HG03439 (cell line): ENCODE measurements around the gene VAV2.

Experiments used
- ATAC-seq: cut with Tn5 transposase; IDR thresholded peaks from one replicate; pipeline ENCODE4 v1.9.1; 2021; ENCODE audit warnings: mild to moderate bottlenecking, moderate library complexity; ENCODE audit not compliant: unreplicated experiment

The VAV2 gene

DNA sequence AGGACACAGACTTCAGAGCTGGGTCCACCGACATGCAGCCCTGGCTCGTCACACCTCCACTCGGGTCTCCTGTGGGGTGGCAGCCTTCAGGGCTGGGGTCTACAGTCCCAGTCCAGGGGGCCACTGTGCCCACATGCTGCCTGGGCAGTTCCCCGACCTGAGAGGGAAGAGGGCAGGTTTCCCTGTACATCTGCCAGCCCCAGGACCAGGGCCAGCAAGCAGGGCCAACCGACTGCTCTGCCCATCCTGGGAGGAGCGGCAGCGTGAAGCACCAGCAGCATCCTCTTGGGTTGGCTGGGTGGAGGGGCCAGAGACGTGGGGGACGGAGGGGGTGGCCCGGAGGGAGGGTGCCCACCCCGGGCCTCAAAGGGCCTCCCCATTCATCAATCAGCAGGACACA, 133.4 kb downstream of the VAV2 start:
- no peak for ATAC-seq

DNA sequence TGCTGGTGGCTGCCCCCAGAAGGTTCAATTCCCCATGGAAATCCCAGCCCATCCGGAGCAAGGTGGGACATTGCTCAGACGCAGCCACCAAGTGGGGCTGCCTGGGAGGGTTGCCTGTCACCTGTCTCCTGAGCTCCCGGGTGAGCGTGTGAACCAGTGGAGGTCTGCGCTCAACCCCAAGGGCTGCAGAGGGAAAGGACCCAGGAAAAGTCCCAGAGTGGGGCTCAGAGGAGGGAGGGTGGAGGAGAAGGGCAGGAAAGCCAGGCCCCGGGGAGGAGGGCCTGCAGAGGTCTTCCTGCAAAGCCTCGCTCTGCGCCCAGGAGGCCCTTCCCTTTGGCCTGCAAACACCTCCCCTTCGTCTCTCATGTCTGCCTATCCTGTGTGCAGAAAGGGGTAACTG, 134.5 kb downstream of the VAV2 start:
- ATAC-seq = no peak

DNA sequence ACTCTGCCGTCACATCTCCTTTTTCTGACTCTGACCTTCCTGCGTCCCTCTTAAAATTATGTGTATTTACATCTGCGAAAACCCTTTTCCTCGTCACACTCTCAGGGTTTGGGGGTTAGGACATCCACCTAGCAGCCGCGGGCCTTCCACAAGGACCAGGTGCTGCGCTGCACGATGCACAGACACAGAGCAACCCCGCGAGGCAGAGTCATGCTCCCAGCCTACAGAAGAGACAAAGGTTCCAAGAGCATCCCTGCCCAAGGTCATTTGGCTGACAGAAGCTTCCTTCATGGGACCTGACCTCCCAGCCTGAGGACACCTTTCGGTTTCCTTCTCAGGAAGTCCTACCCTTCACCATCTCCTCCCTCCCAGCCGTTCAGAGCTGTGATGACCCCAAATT, 135.3 kb downstream of the VAV2 start:
- no peak for ATAC-seq

DNA sequence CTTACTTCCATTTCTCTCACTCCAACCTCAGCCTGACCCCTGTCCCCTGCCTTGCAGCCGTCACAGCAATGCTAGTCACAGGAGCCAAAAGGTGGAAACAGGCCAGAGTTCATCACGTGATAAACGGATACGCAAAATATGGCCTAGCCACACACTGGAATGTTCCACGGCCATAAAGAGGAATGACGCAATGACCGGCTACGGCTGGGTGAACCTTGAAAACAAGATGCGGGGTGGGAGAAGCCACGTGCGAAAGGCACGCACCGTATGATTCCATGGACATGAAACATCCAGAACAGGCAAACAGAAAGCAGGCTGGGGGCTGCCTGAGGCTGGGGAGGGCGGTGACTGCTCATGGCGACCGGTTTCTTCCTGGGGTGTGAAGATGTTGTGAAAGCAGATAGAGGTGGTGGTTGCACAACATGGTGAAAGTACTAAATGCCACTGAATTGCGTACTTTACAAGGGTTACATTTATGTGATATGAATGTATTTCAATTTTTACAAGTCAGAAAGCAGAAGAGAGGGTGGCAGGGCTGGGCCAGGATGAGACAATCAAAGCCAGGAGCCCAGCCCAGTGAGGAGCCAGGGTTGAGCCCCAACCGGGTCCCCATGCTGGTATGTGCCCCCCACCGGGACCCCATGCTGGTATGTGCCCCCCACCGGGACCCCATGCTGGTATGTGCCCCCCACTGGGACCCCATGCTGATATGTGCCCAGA, 136.2 kb downstream of the VAV2 start:
- no peak for ATAC-seq

GRCh38 chr9:133855371-133855770, 136.8 kb downstream of the VAV2 start:
- ATAC-seq = no peak

- no peak for ATAC-seq
These were observed 137.4 kb downstream of the VAV2 start for GRCh38 chr9:133854765-133855164.

- ATAC-seq = no peak
These were observed 138.1 kb downstream of the VAV2 start for GRCh38 chr9:133854048-133854447.

DNA sequence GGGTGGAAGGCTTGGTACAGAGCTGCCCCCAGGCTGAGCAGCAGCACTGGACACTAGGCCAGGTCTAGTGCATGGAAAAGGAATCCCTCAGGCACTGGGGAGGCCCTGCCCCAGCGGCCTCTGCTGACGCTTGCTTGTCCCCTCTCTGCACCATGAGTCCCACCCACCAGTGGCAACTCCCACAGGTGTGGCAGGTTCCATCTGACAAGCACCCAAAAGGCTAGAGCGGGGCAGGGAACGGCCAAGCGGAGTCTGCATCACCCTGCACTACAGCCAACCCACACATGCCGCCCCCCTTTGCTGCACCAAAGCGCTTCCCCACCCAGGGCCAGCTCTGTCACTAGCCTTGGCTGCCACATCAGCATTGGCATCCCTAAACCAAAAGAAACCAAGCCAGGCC, 138.8 kb downstream of the VAV2 start:
- ATAC-seq = no peak

DNA sequence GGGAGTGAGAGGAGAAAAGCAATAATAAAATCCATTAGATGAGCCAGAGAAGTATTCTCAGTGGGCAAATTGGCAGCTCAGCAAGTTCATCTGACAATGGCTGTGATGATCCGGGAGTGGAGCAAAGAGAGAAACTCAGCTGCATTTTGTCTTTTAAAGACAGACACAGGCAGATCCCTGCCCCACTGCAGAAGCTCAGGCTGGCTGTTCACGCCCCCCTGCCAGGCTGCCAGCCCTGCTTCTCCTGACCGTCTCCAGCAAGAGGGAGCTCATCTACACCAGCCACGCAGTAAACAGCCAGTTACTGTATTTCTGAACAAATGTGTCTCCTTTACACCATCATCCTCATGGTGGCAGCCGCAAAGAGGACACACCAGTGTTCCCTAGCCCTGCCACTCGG, 139.7 kb downstream of the VAV2 start:
- ATAC-seq = no peak

DNA sequence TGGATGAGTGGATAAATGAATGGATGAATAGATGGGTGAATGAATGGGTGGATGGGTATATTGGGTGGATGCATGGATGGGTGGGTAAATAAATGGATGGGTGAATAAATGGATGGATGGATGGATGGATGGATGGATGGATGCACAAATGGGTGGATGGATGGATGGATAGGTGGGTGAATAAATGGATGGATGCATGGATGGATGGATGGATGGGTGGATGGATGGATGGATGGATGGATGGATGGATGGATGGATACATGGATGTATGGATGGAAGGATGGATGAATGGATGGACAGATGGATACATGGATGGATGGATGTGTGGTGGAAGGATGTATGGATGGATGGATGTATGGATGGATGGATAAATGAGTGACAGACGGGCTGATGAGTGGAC, 140.4 kb downstream of the VAV2 start:
- ATAC-seq = no peak

DNA sequence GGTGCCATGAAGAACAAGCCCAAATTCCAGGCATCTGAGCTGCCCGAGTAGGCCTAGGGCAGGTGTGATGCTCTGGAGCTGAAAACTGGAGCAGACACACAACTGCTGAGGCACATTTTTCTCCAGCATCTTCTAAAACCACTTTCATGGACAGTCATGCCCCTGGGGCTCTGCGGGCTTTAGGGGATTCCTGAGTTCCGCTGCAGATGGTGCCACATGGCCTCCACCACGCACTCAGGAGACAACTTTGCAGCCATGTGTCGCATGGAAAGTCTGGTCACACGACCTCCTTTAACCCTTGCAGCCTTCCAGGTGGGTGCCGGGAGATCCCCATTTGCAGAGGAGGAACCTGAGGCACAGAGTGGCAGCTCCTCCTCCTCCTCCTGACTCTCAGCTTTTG, 141.2 kb downstream of the VAV2 start:
- ATAC-seq = no peak

- no peak for ATAC-seq
These were observed 142.0 kb downstream of the VAV2 start for GRCh38 chr9:133850161-133850560.

DNA sequence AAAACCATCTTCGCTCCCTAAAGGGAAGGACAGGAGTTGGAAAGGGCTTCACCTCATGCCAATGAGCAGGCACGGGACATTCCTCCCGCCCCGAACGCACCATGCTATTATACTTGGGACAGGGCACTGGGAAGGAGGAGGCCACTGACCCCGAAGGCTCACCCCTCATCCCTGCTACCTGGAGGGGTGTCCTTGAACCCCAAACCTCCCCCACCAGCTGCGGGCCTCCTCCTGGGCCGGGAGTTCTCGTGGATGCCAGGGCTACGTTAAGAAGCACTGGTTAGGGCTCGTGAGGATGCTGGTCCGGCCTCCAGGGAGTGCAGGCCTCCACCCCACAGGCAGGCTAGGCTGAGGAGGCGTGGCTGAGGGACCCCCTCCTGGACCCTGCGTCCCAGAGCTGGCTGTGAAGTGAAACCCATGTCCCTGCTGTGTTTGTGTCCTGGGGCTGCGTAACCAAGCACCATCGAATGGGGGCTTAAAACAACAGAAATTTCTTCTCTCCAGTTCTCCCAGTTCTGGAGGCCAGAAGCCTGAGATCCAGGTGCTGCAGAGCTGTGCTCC, 142.9 kb downstream of the VAV2 start:
- ATAC-seq = no peak

GRCh38 chr9:133848471-133849109, 143.5 kb downstream of the VAV2 start:
- no peak for ATAC-seq

DNA sequence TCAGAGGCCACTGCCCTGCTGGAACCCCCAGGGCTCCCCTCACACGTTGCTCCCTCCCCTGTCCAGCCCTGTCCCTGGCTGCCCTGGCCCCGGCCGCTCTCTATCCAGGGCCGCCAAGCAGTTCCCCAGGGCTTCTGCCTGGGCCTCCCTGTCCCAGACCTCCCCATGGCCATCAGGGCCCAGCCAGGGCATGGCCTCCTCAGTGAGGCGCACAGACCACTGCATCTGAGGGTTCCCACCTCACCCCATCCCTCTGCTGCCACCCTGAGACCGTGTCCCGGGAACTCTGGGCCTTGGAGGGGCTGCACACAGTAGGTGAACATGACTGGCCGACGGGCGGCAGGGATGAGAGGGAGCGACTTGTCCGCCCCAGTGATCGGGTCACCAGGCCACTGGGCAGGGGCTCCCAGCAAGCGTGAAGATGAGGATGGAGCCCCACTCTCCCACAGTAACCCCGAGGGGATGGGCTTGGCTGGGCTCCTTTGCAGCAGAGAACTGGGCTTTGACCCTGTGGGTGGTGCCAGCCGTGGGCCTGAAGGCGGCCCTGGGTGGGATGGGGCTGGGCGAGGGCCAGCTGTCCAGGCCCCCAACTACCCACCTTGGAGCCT, 145.5 kb downstream of the VAV2 start:
- no peak for ATAC-seq

DNA sequence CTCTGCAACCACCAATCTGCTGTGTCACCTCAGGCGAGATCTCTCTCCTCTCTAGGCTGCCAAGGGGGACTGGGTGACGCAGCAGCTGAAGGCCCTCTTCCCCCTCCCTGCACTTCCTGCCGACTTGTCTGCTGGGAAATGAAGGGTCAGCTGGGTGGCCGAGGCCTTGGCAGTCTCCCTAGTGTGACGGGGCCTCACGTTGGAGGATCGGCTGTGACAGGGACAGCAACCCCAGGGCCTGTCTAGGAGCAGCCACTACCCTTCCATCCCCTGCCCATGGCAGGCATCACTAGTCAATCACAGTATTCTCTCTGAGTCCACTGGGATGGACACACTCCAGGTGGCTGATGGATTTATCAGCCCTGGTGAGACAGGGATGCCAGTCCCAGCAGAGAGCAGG, 146.7 kb downstream of the VAV2 start:
- ATAC-seq = no peak

- no peak for ATAC-seq
These were observed 147.2 kb downstream of the VAV2 start for GRCh38 chr9:133844881-133845410.

DNA sequence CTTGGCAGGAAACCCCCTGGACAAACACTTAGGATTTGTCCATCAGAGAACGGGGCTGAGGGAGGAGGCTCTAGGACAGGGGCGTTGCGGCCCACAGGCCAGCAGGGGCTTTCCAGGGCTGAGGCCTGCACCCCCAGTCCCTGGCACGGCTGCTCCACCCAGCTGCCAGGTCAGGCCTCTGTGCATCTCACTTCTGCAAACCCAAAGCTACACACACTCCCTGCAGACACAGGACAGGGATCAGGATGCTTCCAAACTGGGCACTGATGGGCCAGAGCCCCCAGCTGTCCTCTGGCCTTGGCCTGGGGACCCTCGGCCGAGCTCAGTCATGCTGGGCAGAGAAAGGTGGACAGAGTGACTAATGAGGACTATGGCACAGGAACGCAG, 147.7 kb downstream of the VAV2 start:
- no peak for ATAC-seq

- ATAC-seq = no peak
These were observed 148.2 kb downstream of the VAV2 start for GRCh38 chr9:133843751-133844397.

DNA sequence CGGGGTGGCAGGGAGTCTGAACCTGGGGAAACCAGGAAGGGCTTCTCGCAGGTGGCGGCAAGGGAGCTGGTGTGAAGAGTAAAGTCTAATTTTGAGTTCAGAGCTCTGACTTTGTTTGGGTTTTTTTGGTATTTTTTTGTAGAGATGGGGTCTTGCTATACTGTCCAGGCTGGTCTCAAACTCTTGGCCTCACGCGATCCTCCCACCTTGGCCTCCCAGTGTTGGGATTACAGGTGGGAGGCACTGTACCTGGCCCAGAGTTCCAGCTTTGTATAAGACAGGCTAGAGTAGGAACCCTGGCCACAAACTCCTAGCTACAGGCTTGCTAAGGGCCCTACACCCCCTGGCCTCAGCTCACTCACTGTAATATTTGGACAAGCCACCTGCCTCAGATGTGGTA, 148.9 kb downstream of the VAV2 start:
- no peak for ATAC-seq

- ATAC-seq = no peak
These were observed 149.3 kb downstream of the VAV2 start for GRCh38 chr9:133842721-133843227.
